DOHH2 (cell line): ENCODE results near the gene LHB.

Experiments
- CTCF ChIP-seq: fragments of 200-600 bp; sonication (generic); IDR thresholded peaks from one replicate; pipeline ENCODE4 v1.5.1; 2014; ENCODE audit warnings: antibody characterized with exemption, mild to moderate bottlenecking, low read depth, low read length; ENCODE audit not compliant: poor library complexity, severe bottlenecking
- EZH2phosphoT487 ChIP-seq: fragments of 200-600 bp; sonication (generic); IDR thresholded peaks from 2 replicates; pipeline ENCODE4 v1.6.1; 2017; ENCODE audit warnings: borderline replicate concordance, mild to moderate bottlenecking, antibody characterized with exemption, low read length, moderate library complexity, mixed read lengths

GRCh38 chr19:49065905-49066512 is 49.1 kb upstream of the LHB start:
- no peak for TF ChIP-seq CTCF
- no peak for TF ChIP-seq EZH2phosphoT487
